ENCODE data around the gene THEMIS.
A peak's percentile ranks its signal among the peaks of the same experiment; 100 is the strongest.

The THEMIS gene

DNA sequence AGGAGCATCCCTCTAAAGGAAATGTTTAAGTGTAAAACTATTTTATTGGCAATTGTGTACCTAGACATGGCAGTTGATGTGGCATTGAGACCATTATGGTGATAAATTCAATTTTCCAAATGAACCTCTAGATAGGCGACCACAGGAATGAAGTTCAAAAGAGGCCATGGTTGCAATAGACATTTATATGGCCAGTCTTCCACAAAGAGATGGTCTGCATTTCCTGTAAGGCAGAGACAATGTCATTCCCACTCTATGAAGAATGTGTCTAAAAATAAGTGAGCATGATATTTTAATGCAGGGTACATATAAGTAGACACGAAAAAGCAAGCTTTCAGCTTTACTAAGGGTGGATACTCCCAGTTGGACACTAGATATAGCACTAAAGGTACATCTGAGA, 40.9 kb downstream of the THEMIS start:
- no peak for DNase-seq (ENCODE audit: low spot score)

DNA sequence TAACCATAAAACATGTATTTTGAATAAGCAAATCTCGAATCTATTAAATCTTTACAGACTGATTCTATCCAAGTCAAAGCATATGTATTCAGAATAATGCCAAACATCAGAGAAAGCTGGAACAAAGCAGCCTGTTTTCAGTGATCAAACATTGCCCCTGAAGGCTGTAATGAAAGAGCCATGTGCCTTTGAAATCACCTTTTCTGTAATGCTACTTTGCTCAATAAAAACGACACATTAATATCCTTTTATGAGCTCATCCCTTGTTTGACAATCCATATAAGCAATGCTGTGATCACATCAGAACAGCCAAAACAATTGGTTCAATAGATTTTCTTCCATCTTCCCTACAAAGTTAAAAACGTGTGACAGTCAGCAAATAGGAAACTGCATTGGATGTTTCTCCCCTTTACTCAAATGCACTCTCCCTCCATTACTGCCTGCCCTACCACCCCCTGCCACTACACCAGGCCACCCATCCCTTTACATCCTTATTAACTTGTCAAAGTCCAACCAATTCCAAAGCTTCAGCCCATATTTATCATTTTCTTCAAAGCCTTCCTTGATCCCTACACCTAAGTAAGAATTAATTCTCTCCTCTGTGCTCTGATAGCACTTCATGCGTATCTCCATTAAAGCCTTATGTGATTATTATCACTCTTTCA, 42.0 kb downstream of the THEMIS start:
- no peak for DNase-seq (ENCODE audit: low spot score)

DNA sequence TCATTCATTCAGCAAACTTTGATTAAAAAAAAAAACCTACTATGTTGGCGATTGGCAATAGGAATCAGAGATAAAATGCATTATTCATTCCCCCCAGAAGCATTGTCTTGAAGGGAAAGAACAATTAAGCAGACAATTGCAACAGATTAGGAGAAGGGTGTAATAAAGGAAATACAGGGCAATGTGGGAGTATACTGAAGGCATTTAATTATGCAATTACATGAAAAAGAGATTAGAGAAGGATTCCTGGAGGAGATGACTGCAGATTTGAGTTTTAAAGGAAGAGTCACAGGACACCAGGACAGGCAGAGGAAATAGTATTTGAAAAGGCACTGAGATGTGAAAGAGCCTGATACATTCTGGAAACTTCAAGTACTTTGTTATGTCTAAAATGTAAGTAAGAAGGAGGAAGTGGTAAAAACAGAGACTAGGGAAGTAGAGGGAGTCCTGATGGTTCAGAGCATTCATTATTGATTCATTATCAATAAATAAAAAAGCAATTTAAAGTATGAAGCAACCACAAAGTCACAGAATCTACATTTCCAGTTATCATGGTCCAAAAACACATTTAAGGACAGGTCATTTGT, 43.7 kb downstream of the THEMIS start:
- no peak for DNase-seq (ENCODE audit: low spot score)

DNA sequence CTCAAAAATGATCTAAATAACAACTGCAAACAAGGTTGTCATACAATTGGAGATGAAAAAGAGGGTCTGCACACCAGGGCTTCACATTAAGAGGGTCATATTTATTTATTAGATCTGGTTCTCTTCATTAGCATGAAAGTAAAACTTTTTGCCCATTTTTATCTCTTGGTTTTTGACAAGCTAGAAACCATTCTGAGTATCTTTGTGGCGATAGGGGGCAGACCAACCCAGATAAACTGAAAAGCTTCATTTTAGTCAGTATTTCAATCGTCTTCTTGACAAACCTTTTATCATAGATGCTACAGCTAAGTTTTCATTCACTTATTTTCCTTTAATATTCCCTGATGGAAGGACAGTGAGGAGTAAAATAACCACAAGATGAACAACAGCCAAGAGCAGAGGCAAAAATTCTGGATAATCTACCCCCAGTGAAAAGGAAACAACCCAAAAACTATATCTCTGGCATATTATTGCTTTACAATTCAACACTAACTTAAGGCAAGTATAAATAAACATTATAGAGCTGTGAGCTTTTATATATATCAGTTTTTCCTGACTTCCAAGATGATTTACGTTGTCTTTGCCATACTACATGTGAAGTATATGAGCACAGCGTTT, 45.2 kb downstream of the THEMIS start:
- DNase-seq (ENCODE audit: low spot score) = no peak

DNA sequence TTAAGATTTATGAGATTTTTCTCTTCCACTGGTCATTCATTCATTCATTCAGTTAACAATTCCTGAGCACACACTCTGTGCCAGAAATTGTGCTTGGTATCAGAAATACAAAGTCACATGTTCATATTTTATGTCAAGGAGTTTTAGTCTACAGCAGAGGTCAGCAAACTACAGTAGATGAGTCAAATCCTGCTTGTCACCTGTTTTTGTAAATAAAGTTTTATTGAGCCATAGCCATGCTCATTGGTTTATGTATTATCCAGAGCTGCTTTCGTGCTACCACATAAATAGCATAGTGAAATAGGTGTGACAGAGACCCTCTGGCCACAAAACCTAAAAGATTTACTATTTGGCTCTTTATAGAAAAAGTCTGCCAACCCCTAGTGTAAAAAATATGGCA, 46.8 kb downstream of the THEMIS start:
- no peak for DNase-seq (ENCODE audit: low spot score)

DNA sequence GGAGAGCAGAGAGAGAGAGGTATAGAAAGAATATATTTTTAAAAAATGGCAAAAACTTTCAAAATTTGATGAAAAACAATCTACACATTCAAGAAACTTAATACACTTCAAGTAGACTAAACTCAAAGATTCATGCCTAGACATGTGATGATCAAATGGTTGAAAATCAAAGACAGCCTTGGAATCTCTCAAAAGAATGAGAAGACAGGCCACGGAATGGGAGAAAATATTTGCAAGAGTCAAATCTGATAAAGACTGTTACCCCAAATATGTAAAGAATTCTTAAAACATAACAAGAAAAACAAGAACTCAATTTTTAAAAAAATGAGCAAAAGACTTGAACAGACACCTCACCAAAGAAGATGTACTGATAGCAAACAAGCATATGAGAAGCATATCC, 49.7 kb downstream of the THEMIS start:
- DNase-seq (ENCODE audit: low spot score) = no peak

DNA sequence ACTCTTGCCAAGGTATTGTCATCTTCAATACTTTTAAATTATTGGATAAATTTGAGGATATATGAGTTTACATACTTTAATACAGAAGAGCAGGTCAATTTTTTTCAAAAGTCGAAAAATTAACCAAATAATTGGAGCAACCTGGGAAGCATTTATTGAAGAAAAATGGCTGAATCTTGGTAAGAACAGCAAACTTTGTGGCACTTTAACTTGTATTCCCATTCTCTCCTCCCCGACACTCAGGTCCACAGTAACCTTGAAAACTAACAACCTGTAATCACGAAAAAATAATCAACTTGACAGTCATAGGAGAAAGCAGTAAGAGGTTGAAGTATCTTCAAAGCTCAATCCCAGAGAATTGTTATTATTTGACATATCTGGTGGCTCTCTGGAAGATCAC, 55.6 kb downstream of the THEMIS start:
- DNase-seq (ENCODE audit: low spot score) = no peak

DNA sequence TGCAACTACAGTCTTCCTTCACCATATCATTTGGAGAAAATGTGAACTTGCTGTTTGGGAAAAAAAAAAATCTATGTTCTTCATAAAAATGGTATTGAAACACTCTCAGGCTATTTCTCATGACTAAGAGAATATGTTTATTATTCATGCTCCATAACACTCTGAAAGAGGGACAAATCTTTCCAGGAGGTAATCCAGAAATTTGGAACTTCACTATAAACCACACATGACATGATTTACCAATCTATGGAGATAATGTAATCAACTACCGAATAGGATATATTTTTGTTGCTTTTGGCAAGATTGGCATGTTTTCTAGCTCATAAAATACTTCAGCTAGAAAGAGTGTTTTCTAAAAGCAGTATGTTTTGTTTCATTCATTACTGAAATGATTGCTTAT, 56.3 kb downstream of the THEMIS start:
- DNase-seq (ENCODE audit: low spot score) = no peak

DNA sequence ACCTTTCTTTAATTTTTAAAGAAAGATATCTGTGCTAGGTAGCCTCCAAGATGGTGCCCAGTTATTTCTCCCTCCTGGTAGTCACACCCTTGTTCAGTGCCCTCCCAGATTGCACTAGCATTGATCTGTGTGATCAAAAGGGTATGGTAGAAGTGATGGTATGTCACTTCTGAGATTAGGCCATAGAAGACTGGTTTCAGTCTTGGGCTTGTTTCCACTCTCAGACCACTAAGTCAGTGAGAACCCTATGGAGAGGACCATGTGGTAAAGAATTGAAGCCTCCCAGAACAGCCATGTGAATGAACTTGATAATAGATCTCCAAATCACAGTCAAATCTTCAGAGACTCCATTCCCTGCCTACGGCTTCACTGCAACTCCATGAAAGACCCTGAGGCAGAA, 57.3 kb downstream of the THEMIS start:
- DNase-seq (ENCODE audit: low spot score) = no peak

DNA sequence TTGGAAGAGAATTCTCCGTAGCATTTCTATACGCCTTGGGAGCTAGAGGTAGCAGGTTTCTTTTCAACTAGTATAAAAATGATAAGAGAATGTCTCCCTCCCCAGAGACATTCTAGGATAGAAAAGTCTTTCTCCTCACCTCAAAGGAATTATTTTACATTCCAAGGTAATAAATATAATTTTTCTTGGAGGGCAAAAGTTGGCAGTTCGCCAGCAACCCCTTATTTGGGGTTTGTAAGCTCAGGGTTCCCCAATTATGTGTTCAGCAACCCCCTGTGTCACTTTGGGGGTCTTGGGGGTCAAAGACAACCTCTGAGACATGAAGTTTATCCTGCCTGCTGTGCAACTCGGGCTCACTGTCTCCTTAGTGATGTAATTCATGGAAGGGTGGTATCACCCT, 58.3 kb downstream of the THEMIS start:
- DNase-seq (ENCODE audit: low spot score) = no peak

DNA sequence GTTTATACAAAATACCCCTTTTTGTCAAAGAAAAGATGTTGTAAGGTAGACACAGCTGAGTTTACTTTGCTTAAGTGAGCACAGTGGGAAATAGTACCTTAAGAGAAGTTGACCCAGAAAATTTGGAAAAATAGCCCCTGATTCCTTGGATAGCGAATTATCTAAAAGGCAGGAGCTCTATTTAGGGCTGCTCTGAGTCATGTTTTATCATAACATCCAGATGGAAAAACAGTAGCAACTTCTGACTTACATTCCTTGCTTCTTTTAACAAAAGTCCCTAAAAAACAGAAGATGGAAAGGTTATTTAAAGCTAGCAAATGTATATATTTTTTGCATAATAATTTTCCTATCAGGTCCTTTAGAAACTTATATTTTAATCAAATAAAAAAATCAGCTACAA, 59.0 kb downstream of the THEMIS start:
- DNase-seq (ENCODE audit: low spot score) = no peak

DNA sequence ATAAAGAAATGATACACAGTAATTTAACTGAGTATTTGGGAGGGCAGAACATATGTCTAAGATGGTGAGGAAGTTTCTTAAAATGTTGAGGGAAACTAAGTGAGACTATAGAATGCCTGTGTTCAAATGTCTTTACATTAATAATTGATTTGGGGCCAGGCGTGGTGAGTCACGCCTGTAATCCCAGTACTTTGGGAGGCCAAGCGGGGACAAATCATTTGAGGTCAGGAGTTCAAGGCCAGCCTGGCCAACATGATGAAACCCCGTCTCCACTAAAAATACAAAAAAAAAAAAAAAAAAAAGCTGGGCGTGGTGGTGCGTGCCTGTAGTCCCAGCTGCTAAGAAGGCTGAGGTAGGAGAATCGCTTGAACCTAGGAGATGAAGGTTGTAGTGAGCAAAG, 66.7 kb downstream of the THEMIS start:
- no peak for DNase-seq (ENCODE audit: low spot score)

DNA sequence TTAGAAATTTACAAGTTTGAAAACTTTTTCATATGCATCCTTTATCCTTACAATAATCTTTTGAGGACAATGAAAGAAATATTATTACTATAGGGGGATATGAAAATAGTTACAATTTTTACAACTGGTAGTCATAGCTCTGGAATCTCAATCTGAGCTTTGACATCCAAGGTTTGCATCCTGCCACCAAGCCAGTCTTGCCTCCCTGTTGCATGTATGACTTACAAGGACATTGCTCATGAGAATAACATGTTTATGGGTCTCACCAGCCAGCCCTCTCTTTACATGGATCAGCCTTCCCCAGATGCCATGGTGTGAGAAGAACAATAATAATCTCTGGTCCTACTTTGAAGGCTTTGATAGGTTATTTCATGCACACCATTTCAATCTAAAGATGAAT, 67.5 kb downstream of the THEMIS start:
- DNase-seq (ENCODE audit: low spot score) = no peak

DNA sequence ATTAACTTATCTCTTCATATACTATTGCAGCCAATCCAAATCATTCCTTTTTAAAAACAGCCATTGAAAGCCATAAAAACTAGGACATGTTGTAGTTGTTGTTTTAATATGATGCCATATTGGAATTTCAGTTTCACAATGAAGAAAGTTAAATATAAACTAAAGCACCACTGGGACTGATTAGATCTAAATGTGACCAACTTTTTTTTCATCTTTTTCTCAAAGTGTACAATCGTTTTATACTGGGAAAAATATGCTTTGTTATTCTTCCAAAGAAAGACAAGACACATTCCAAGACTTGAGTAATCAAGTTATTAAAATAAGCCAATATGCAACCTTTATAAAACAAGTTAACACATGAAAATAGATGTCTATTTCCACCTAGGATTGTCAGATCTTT, 68.5 kb downstream of the THEMIS start:
- no peak for DNase-seq (ENCODE audit: low spot score)

DNA sequence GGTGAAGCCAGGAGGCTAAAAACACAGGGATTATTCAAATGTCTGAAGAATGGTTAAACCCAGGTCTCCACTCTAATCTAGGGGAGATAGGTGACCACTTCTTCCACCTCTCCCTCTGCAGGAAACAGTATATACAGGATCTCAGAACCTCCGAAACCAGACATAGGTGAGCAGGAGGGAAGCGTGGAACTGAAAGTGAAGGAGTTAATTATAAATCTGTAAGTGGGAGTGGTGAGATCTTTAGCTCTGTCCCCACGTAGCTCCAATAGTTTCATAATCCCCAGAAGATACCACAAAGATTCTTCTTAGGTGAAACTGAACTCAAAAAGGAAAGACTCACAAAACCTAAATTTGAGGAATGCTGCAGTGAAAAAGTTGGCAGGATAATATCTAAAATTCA, 76.8 kb downstream of the THEMIS start:
- no peak for DNase-seq (ENCODE audit: low spot score)

DNA sequence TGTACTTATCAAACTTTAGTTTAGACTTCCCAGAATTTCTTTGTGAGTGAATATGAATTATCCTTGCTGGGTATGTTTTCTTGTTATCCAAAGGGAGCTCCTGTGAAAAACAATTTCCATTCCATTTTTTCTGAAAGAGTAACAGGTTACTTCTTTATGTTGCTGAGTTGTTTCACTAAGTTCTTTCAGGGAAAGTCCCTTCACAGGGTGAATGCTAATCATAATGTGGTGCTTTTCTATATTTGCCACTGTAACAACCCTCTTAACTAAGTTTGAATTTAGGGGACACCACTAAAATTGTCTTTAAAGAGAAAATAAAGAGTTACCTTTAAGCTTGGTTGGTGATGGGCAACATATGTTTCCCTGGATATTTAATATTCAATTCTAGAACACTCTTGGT, 79.4 kb downstream of the THEMIS start:
- DNase-seq (ENCODE audit: low spot score) = no peak

DNA sequence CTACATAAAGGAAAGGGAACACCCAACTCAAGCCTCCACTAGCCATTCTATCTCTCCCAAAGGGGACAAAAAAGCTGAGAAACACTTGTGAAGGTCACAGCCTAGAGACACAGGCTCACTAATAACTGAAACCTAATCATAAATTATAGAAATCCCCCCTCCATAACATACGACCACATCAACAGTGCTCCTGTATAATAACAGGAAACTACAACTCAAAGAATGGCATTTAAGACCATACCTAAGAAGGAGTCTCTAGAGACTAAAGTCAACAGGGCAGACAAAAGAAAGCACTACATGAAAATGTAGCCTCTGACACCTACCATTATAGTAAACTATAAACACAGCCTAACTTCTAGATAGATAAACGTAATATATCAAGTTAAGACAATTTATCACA, 82.7 kb downstream of the THEMIS start:
- DNase-seq (ENCODE audit: low spot score) = no peak

DNA sequence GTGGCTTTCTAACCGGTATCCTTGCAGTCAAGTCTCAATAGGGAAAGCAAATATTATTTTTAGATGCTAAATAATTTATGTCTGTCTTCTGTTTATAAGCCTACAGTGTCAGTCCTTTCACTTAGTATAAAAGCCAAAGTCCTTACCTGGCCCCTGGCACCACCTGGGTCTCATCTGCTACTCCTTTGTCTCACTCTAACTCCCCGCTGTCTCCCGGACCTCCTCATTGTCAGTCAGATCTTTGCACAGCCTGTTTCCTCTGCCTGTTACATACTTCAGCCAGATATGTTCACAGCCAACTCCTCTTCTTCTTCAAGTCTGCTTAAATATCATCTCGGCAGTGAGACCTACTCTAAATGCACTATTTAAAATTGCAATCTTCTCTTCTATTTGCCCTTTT, 84.2 kb downstream of the THEMIS start:
- no peak for DNase-seq (ENCODE audit: low spot score)

DNA sequence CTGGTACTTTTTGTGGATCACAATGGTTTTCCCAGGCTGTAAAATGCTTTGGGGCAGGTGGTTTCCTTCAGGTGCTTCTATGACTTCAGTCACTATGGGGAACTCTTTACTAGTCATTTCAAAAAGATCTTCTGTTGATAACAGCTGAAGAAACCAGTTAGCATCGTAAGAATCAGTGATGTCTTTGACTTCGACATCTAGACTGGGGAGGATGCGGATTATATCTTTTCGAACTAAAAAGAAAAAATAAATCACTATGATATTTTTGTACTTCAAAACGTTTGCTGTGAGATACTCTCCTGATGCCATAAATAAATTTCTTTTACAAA, 87.2 kb downstream of the THEMIS start:
- no peak for DNase-seq (ENCODE audit: low spot score)

DNA sequence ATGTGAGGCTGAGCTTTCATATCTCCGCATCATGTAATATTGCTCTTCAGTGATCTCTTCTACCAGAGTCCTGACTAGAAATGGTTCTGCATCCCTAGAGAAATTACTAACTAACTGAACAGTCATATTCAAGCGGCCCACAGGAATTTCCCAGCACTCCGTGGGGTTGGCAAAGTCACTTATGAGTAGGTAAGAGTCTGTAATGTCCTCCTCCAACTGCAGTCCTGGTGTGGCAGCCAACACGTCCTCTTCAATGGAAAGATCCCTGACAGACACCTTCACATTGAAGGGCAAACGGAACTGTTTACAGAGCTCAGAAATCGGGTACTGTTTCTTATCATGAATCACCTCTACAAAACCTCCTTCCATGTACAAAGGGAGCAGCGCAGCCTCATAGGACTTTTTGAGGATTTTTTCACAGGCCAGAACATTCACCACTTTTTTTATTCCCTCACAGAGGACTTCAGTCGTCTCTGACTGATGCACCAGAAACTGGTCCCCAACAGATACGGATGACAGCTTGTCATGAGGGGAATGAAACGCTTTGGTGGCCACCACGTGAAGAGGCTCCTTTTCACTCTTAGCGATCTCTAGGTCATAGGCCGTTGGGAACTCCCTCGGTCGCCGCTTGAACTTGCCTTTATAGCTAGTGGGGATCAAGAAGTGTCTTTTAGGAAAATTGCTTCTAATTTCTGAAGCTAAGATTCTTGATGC, 87.7 kb downstream of the THEMIS start:
- DNase-seq (ENCODE audit: low spot score) = no peak

DNA sequence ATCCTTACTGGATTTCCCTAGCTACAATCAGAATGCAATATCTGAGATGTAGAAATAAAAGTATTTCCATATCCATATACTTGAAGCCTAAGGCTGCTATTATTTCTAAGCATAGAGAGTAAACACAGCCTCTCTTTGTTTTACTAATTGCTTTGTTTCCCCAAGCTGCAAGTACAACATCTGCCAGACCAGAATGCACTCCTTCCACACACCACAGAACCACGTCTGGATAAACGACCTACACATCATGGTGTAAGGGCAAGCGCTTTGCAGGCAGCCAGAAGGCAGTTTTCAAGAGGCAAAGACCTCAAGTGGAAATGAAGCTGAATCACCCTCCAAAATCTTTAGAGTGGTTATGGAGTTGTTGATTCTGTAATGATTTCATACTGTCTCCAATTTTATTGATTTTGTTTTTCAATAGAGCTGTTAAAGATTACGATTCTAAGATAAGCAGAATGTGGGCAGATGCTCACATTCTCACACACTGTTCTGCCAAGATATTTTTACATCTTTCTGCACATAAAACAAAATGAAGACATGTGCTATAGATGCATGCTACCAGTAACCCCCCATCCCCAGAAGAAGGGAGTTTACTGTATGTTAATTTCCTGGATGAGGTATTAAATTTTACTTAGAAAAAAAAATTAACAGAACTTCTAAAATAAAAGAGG, 88.8 kb downstream of the THEMIS start:
- peak; percentile 1 for DNase-seq (ENCODE audit: low spot score)

DNA sequence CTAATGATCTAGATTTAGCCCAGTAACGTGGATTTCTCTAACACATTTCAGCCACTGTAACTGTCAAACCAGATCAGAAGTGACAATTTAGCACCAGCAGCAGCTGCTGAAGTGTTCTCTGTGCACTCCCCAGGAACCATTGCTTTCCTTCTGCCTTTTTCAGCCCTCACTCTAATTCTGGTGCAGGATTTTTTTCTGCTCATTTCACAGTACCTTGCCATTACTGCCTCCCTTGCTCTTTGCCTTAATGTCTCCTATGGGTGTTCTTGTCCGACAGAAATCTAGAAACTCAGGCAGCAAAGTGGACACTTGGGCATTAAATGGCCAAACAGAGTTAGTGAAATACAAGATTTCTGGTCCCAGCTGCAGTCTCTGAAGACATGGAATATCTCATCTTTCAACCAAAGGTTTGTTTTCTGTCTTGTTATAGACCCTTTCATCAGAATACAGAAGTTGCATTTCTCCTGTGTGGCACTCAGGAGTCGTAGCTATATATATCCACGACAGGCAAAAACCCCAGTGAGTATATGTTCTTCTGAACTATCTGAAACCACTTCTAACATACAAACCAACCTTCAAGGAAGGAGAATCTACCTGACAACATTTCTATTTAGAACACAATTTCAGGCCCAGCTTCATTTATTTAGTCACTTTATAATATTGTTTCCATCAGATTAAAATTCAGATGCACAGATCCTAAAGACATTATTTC, 92.9 kb downstream of the THEMIS start:
- DNase-seq (ENCODE audit: low spot score) = no peak
